ENCODE results near the gene CABCOCO1.

GRCh38 chr10:61633665-61634064, 29.1 kb upstream of the CABCOCO1 start:
- TF ChIP-seq CTCF (IDR thresholded peaks at IDR 0.05) (no peak), POLR2A (IDR thresholded peaks at IDR 0.05) (no peak)
